LoVo (cell line): Measurements from ENCODE around the gene FYB1.

Experiments used
- DNase-seq: peaks from one replicate; pipeline ENCODE4 v3.0.0-alpha.2; 2016; ENCODE audit warnings: low spot score

The FYB1 gene

GRCh38 chr5:39121315-39121714, 98.0 kb downstream of the FYB1 start:
- DNase-seq = no peak

- no peak for DNase-seq
Measured at GRCh38 chr5:39120052-39120420, 99.3 kb downstream of the FYB1 start.

- no peak for DNase-seq
Measured at GRCh38 chr5:39119404-39120051, 99.8 kb downstream of the FYB1 start.

GRCh38 chr5:39118638-39119037, 100.7 kb downstream of the FYB1 start:
- no peak for DNase-seq

GRCh38 chr5:39117401-39117800, 102.0 kb downstream of the FYB1 start:
- no peak for DNase-seq

GRCh38 chr5:39116344-39117170, 102.8 kb downstream of the FYB1 start:
- no peak for DNase-seq

GRCh38 chr5:39115644-39116343, 103.6 kb downstream of the FYB1 start:
- no peak for DNase-seq

- DNase-seq = no peak
Measured at GRCh38 chr5:39114155-39114554, 105.2 kb downstream of the FYB1 start.

GRCh38 chr5:39113354-39113953, 105.9 kb downstream of the FYB1 start:
- DNase-seq = no peak

GRCh38 chr5:39109606-39110005, 109.8 kb downstream of the FYB1 start:
- DNase-seq = no peak

- DNase-seq = no peak
Measured at GRCh38 chr5:39108987-39109386, 110.4 kb downstream of the FYB1 start.

- no peak for DNase-seq
Measured at GRCh38 chr5:39107350-39107749, 112.0 kb downstream of the FYB1 start.

GRCh38 chr5:39106322-39106721, 113.0 kb downstream of the FYB1 start:
- no peak for DNase-seq

GRCh38 chr5:39104221-39104620, 115.1 kb downstream of the FYB1 start:
- DNase-seq = no peak

- no peak for DNase-seq
Measured at GRCh38 chr5:39102684-39103155, 116.6 kb downstream of the FYB1 start.

GRCh38 chr5:39100851-39101396, 118.4 kb downstream of the FYB1 start:
- DNase-seq = peak; percentile 26

GRCh38 chr5:39100301-39100850, 119.0 kb downstream of the FYB1 start:
- DNase-seq = no peak

GRCh38 chr5:39099831-39100230, 119.5 kb downstream of the FYB1 start:
- DNase-seq = no peak

- no peak for DNase-seq
Measured at GRCh38 chr5:39093352-39093751, 126.0 kb downstream of the FYB1 start.

- DNase-seq = peak; percentile 57
Measured at GRCh38 chr5:39092581-39093351, 126.6 kb downstream of the FYB1 start.

GRCh38 chr5:39091940-39092580, 127.3 kb downstream of the FYB1 start:
- no peak for DNase-seq
